ENCODE results near the gene PDXDC1. TPM values are rescaled to one million over a fixed set of nuclear protein-coding genes. Genes with fewer than 3 reads are reported as not detected.
A peak's percentile ranks its signal among the peaks of the same experiment; 100 is the strongest.
"Not testable (repeated sequence)": the region's sequence is repeated elsewhere in the genome, so short reads cannot be mapped to it uniquely, and the experiment has no call there.

PDXDC1 gene
- total RNA-seq, 3 donors from 2014 or later, result 161 to 258 (median 233) TPM

GRCh38 chr16:15016354-15016753, 41.5 kb downstream of the PDXDC1 start:
- DNase-seq; H3K9me3 ChIP-seq; intact Hi-C loops (cut with DNase I, micrococcal nuclease); H3K4me3 ChIP-seq; H3K36me3 ChIP-seq (ENCODE audit: low read depth): not testable (repeated sequence)
- peak; percentile 18 for ATAC-seq
- H3K4me1 ChIP-seq (ENCODE audit: low read depth), result peaks cover 13% of the 10 kb centered on the region

DNA sequence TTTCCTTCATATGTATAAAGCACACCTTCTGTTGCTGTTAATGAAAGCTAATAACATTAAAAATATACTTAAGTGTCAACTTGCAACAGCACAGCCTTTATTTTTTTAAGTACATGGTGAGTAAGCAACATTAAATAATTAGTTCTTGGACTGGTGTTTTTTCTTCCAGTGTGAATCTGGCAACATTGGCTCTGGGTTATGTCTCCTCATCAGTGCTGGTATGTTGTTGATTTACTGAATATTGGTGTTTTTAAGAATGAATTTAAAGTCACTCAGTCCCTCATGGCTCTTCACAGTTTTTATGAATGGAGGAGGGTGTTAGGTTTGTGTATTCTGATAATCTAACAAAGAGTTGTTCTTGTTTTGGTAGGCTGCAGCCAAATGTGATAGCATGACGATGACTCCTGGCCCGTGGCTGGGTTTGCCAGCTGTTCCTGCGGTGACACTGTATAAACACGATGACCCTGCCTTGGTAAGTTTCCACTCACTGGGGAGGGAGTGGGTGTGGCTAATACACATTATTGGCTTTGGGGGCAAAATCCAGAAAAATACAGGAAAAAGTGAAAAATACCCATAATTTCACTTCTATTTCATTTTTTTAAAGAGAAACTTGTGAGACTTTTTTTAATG, 42.2 kb downstream of the PDXDC1 start:
- peak; percentile 64 for ATAC-seq
- H3K36me3 ChIP-seq (ENCODE audit: low read depth); H3K9me3 ChIP-seq; intact Hi-C loops (cut with DNase I, micrococcal nuclease); H3K4me3 ChIP-seq: not testable (repeated sequence)
- peak in 1 of 3 donors; percentile 75 for DNase-seq
- peaks cover 13% of the 10 kb centered on the region for H3K4me1 ChIP-seq (ENCODE audit: low read depth)

DNA sequence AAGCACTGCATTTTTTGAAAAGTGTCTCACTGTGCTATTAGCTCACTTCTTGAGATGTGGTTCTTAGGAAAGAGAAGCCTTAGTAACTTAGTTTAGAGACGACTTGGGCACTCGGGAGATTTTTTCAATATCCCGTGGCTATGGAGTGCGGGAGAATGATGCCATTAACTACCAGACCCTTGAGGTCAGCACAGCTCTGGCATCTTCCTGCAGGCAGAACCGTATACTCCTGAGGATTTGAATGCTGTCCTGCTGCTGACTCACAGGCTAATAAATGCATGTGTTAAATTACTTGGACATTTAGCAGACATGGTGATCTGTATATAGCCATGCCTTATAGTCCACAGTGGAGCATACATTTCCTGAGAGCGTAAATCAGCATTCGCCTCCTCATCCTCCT, 46.6 kb downstream of the PDXDC1 start:
- DNase-seq; H3K9me3 ChIP-seq; ATAC-seq; H3K4me3 ChIP-seq; H3K4me1 ChIP-seq (ENCODE audit: low read depth); intact Hi-C loops (cut with DNase I, micrococcal nuclease): not testable (repeated sequence)
- H3K36me3 ChIP-seq (ENCODE audit: low read depth), result peaks cover 15% of the 10 kb centered on the region

DNA sequence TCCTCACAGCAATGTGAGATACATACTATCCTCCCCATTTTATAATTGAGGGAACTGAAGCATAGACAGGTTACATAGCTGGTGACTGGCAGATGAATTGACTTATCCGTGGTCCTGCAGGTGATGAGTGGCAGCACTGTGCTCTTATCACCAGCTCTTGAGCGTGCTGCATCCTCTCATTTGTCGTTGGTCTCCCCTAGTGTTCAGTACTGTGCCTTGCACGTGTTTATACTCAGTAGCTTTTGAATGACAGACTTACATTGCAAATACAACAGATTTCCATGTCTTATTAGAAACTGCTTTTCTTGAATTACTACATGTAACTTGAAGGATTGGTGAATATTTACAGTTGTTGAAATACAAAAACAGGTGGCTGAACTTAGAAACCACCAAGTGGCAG, 47.4 kb downstream of the PDXDC1 start:
- intact Hi-C loops (cut with DNase I, micrococcal nuclease); H3K4me1 ChIP-seq (ENCODE audit: low read depth); H3K4me3 ChIP-seq; H3K9me3 ChIP-seq: not testable (repeated sequence)
- peaks cover 15% of the 10 kb centered on the region for H3K36me3 ChIP-seq (ENCODE audit: low read depth)
- DNase-seq (peak in 1 of 3 donors; percentile 70), ATAC-seq (peak; percentile 82)
- TF ChIP-seq, protein P1, sequence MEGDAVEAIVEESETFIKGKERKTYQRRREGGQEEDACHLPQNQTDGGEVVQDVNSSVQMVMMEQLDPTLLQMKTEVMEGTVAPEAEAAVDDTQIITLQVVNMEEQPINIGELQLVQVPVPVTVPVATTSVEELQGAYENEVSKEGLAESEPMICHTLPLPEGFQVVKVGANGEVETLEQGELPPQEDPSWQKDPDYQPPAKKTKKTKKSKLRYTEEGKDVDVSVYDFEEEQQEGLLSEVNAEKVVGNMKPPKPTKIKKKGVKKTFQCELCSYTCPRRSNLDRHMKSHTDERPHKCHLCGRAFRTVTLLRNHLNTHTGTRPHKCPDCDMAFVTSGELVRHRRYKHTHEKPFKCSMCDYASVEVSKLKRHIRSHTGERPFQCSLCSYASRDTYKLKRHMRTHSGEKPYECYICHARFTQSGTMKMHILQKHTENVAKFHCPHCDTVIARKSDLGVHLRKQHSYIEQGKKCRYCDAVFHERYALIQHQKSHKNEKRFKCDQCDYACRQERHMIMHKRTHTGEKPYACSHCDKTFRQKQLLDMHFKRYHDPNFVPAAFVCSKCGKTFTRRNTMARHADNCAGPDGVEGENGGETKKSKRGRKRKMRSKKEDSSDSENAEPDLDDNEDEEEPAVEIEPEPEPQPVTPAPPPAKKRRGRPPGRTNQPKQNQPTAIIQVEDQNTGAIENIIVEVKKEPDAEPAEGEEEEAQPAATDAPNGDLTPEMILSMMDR (IDR thresholded peaks at IDR 0.05), result peak; percentile 39

- H3K36me3 ChIP-seq (ENCODE audit: low read depth), result peaks cover 15% of the 10 kb centered on the region
- DNase-seq; ATAC-seq; H3K4me3 ChIP-seq; H3K4me1 ChIP-seq (ENCODE audit: low read depth); H3K9me3 ChIP-seq; intact Hi-C loops (cut with DNase I, micrococcal nuclease): not testable (repeated sequence)
Measured at GRCh38 chr16:15023381-15024077, 48.7 kb downstream of the PDXDC1 start.

- H3K9me3 ChIP-seq; ATAC-seq; H3K4me3 ChIP-seq; DNase-seq; intact Hi-C loops (cut with DNase I, micrococcal nuclease); H3K36me3 ChIP-seq (ENCODE audit: low read depth); H3K4me1 ChIP-seq (ENCODE audit: low read depth): not testable (repeated sequence)
Measured at GRCh38 chr16:15024858-15025199, 50.0 kb downstream of the PDXDC1 start.

- intact Hi-C loops (cut with DNase I, micrococcal nuclease); DNase-seq; H3K4me1 ChIP-seq (ENCODE audit: low read depth); H3K9me3 ChIP-seq; H3K4me3 ChIP-seq; H3K36me3 ChIP-seq (ENCODE audit: low read depth): not testable (repeated sequence)
- ATAC-seq, result peak; percentile 69
Measured at GRCh38 chr16:15025234-15025951, 50.6 kb downstream of the PDXDC1 start.

DNA sequence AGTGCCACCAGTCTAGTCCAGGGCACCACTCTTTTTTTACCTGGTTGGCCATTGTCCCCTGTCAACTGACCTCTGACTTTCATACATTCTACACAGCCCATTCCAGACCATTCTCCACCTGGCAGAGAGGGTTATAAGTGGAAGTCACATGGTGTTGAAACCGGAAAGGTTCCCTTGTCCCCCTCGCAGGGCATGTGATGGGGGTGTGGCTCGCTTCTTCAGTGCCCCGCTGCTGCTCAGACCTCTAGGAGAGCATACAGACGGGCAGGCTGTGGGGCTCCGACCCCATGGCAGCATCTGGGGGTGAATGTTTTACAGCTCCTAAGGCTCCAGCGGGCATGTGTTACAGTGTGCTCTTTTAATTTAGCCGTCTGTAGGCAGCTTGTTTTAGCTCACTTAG, 52.2 kb downstream of the PDXDC1 start:
- intact Hi-C loops (cut with DNase I, micrococcal nuclease), result not testable (repeated sequence)

DNA sequence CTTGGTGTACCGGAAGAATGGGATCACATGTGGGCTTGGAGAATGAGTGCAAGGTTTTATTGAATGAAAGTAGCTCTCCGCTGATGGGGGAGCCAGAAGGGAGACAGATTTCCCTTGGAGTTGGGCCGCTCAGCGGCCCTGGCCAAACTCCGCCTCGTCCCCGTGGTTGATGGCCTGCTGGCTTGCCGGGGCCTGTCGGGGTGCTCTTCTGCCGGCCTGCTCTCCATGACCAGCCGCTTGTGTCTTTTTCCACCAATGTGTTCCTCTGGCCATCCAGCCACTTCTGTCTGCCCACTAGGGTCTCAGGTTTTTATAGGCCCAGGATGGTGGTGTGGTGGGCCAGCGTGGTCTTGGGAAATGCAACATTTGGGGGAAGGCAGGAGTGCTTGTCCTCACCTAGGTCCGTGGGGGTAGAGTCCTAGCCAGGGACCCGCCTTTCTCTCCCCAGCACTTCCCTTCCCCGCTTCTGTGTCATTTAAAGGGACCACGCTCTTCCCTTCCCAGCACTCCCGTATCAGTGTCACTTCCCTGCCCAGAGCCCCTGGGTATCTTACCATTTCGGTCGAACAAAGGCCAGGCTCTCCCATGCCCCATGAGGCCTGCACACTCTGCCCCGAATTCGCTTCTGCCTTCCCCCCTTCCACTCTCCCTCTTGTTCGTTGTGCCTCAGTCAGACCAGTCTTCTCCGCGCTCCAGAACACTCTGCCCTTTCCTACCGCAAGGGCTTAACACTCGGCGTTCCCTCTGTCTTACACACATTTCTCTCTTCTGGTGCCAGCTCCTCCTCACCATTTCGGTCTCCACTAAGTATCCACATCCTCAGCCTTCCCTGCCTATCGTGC, 52.9 kb downstream of the PDXDC1 start:
- DNase-seq; intact Hi-C loops (cut with DNase I, micrococcal nuclease); H3K4me1 ChIP-seq (ENCODE audit: low read depth); H3K4me3 ChIP-seq; H3K9me3 ChIP-seq: not testable (repeated sequence)
- peaks cover 16% of the 10 kb centered on the region for H3K36me3 ChIP-seq (ENCODE audit: low read depth)
- ATAC-seq, result peak; percentile 2

More for the DNA sequence above, 52.2 kb downstream of the PDXDC1 start:
- ATAC-seq; H3K4me1 ChIP-seq (ENCODE audit: low read depth); DNase-seq; H3K9me3 ChIP-seq; H3K4me3 ChIP-seq; H3K36me3 ChIP-seq (ENCODE audit: low read depth): not testable (repeated sequence)

DNA sequence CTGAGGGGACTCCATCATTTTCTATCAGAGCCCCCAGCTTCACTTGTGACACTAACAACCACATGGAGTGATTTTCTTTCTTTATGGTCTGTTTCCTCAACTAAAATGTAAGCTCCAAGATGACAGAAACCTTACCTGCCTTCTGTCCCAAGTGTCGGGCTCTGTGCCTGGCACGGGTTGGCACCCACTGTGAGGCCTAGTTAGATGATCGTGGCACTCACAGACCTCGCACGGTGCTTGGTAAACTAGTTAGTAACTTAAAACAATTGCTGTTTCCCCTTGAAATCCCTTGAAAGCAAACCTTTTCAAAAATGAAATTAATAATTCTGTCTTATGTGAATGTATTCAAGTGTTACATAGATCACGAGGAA, 53.5 kb downstream of the PDXDC1 start:
- DNase-seq; H3K4me1 ChIP-seq (ENCODE audit: low read depth); ATAC-seq; H3K9me3 ChIP-seq; H3K4me3 ChIP-seq; intact Hi-C loops (cut with DNase I, micrococcal nuclease): not testable (repeated sequence)
- peaks cover 22% of the 10 kb centered on the region for H3K36me3 ChIP-seq (ENCODE audit: low read depth)

DNA sequence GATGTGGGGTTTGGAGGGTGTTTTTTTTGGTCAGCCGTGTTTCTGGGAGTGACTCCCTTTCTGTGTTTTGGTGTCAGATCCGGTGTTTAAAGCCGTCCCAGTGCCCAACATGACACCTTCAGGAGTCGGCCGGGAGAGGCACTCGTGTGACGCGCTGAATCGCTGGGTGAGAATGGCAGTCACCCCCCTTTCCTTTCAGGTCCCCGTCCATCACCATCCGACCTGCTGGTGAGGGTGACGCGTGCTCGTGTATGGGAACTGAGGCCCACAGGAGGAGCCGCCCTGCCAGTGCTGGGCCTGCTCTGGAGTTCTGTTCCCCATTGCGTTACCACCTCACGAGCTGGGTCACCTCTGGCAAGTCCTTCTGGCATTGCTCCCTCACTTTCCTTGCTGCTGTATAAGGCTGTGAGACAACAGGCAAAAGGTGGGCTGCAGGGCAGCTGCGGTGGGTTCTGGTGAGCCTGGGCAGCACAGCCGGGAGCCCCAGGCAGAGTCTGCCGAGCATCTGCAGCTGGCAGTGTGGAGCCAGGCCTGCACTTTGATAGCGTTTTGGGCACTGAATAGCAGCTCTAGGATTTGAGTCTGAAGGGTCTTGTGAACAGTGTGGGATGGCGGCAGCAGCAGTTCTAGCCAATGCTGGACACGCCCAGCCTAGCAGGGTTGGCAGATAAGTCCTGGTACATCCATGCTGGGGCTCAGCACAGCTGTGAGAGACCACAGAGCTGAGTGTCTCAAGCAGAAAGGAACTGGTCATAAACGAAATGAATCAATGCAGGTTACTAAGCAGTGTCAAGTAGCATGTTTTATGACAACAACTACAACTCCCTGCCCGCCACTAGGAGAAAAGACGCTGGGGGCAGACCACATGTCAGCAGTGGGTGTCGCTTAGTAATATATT, 54.2 kb downstream of the PDXDC1 start:
- intact Hi-C loops (cut with DNase I, micrococcal nuclease); H3K4me3 ChIP-seq; H3K9me3 ChIP-seq; DNase-seq; H3K4me1 ChIP-seq (ENCODE audit: low read depth): not testable (repeated sequence)
- peak; percentile 13 for ATAC-seq
- H3K36me3 ChIP-seq (ENCODE audit: low read depth), result peaks cover 21% of the 10 kb centered on the region

- intact Hi-C loops (cut with DNase I, micrococcal nuclease); ATAC-seq; H3K4me3 ChIP-seq; H3K4me1 ChIP-seq (ENCODE audit: low read depth); DNase-seq; H3K9me3 ChIP-seq: not testable (repeated sequence)
- peaks cover 21% of the 10 kb centered on the region for H3K36me3 ChIP-seq (ENCODE audit: low read depth)
Measured at GRCh38 chr16:15029749-15030148, 54.9 kb downstream of the PDXDC1 start.
